Breast epithelium (tissue), 4 donors: ENCODE measurements around the gene IL18BP. TPM values are rescaled to one million over a fixed set of nuclear protein-coding genes. Genes with fewer than 3 reads are reported as not detected.

Experiments
- DNase-seq, 2 donors: peaks; one replicate each; pipeline ENCODE4 v3.0.0-alpha.2; 2019; ENCODE audit warnings: low spot score in 2 of 2
- H3K27ac ChIP-seq, 2 donors: fragments of 200-600 bp; sonication (generic) in 1 of 2; one replicate each; pipeline ENCODE4 v1.5.1; 2016 to 2019; ENCODE audit warnings: mild to moderate bottlenecking in 1 of 2
- H3K27me3 ChIP-seq, 2 donors: fragments of 200-600 bp; sonication (generic) in 1 of 2; one replicate each; pipeline versions ENCODE4 v1.5.1 to v1.6.0; 2017 to 2019; ENCODE audit warnings: control low read depth in 1 of 2, mild to moderate bottlenecking in 1 of 2
- H3K36me3 ChIP-seq: fragments of 200-600 bp; one replicate; pipeline ENCODE4 v1.5.1; 2019
- H3K4me1 ChIP-seq, 2 donors: fragments of 200-600 bp; sonication (generic); one replicate each; pipeline ENCODE4 v1.5.1; 2016 to 2019; ENCODE audit warnings: control low read depth in 1 of 2
- H3K4me3 ChIP-seq, 3 donors: fragments of 200-600 bp; sonication (generic); 1 replicate in 2 of 3; 2 replicates in 1 of 3; pipeline ENCODE4 v1.5.1; 2016 to 2019; ENCODE audit warnings: mild to moderate bottlenecking in 3 of 3, moderate library complexity in 2 of 3
- H3K9me3 ChIP-seq, 2 donors: fragments of 200-600 bp; sonication (generic) in 1 of 2; one replicate each; pipeline ENCODE4 v1.5.1; 2016 to 2019; ENCODE audit warnings: control low read depth in 1 of 2
- POLR2A ChIP-seq: fragments of 450-650 bp; IDR thresholded peaks from one replicate; pipeline ENCODE4 v1.6.1; 2016; ENCODE audit warnings: antibody characterized with exemption, mild to moderate bottlenecking, moderate library complexity
- POLR2AphosphoS5 ChIP-seq, 3 donors: sonication (generic); formaldehyde crosslinking; IDR thresholded peaks; one replicate each; pipeline ENCODE4 v1.6.1; 2017; ENCODE audit warnings: antibody characterized with exemption in 3 of 3
- intact Hi-C: fragments of 100-400 bp; cut with DNase I; formaldehyde crosslinking; loops from one replicate; pipeline ENCODE4 v1.15.1; 2023; ENCODE audit warnings: low total_unique reads
- total RNA-seq, 3 donors: library from RNA; depleted of rRNA; stranded (reverse); fragments of >200 nt; gene quantifications; one replicate each; pipeline ENCODE4 v1.1.0, GENCODE V29; 2016
- TF ChIP-seq, protein P1 (sequence below), 3 donors: fragments of 450-650 bp; IDR thresholded peaks; one replicate each; pipeline ENCODE4 v1.5.1; 2016 to 2017; ENCODE audit warnings: antibody characterized with exemption in 3 of 3, mild to moderate bottlenecking in 3 of 3, moderate library complexity in 3 of 3

IL18BP gene
- total RNA-seq, 3 donors from 2014 or later: 2.6 to 10.4 (median 10.2) TPM

DNA sequence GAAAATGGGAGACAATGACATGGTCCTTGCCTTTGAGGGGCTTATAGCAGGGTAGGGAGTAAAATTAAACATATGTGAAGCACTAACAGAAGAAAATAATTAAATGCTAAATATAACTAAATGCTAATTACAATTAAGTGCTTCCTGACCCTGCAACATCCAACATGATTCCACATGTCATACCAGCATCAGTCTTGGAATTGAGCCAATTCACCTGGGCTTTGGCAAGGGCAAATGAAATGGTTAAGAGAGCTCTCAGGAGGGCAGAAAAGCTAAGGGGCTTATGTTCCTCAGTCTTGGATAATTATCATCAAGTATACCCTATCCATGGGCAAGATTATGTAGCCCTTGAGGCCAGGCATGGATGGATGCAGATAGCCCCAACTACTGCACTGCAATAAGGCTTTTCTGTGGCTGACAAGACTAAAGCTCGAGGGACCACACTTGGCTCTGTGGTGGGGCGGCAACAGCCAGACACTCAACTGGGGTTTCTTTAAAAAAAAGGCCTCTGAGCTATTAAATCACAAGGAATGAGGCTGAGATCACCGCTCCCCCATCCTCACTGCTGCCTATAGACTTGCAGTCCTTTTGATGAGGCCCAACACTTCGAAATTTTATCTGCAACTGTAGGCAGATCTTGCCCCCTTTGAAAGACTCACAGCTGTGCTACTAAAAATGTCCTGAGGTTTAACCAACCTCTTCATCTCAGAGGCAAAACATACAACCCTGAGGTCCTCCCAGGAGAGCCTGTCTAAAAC is 39.0 kb downstream of the IL18BP start:
- Histone ChIP-seq H3K27me3 (no peaks in the 10 kb centered on the region), H3K9me3 (no peaks in the 10 kb centered on the region), H3K27ac (peak overlapping the region; percentile 99), H3K4me3 (peak overlapping the region; percentile 56 to 71 (median 68)), H3K36me3 (peaks cover 3% of the 10 kb centered on the region), H3K4me1 (peaks cover 2 to 21% of the 10 kb centered on the region in 2 donors)
- DNase-seq: no peak
- intact Hi-C loops: no loop called here
- TF ChIP-seq, protein P1, sequence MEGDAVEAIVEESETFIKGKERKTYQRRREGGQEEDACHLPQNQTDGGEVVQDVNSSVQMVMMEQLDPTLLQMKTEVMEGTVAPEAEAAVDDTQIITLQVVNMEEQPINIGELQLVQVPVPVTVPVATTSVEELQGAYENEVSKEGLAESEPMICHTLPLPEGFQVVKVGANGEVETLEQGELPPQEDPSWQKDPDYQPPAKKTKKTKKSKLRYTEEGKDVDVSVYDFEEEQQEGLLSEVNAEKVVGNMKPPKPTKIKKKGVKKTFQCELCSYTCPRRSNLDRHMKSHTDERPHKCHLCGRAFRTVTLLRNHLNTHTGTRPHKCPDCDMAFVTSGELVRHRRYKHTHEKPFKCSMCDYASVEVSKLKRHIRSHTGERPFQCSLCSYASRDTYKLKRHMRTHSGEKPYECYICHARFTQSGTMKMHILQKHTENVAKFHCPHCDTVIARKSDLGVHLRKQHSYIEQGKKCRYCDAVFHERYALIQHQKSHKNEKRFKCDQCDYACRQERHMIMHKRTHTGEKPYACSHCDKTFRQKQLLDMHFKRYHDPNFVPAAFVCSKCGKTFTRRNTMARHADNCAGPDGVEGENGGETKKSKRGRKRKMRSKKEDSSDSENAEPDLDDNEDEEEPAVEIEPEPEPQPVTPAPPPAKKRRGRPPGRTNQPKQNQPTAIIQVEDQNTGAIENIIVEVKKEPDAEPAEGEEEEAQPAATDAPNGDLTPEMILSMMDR (IDR thresholded peaks at IDR 0.05): no peak
- TF ChIP-seq POLR2A (no peak), POLR2AphosphoS5 (IDR thresholded peaks at IDR 0.05) (no peak)

DNA sequence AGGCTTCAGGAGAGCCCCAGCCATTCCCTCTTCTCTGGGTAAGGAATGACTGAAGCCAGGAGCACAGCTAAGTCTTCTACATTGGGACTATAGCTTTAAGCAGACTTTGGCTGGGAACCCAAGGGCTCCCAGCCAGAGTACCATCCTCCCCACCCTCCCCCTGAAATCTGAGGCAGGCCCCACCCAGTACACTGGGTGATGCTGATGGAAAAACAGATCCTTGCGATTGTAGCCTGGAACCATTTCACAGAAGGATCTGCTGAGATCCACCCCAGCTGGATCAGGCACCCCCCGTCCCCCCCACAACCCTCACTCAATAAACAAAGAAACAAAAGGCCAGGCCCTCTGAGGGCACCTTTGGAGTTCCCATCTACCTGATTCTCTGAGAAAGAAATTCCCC is 39.8 kb downstream of the IL18BP start:
- Histone ChIP-seq H3K36me3 (no peaks in the 10 kb centered on the region), H3K9me3 (no peaks in the 10 kb centered on the region), H3K4me3 (peak overlapping the region; percentile 56 to 71 (median 68)), H3K27ac (peak overlapping the region; percentile 99), H3K4me1 (peaks cover 4 to 21% of the 10 kb centered on the region in 2 donors), H3K27me3 (no peaks in the 10 kb centered on the region)
- peak; percentile 58 to 65 for DNase-seq
- peak; percentile 27 to 59 (median 34) for TF ChIP-seq POLR2AphosphoS5 (IDR thresholded peaks at IDR 0.05)
- TF ChIP-seq POLR2A: no peak
- intact Hi-C loops: no loop called here

DNA sequence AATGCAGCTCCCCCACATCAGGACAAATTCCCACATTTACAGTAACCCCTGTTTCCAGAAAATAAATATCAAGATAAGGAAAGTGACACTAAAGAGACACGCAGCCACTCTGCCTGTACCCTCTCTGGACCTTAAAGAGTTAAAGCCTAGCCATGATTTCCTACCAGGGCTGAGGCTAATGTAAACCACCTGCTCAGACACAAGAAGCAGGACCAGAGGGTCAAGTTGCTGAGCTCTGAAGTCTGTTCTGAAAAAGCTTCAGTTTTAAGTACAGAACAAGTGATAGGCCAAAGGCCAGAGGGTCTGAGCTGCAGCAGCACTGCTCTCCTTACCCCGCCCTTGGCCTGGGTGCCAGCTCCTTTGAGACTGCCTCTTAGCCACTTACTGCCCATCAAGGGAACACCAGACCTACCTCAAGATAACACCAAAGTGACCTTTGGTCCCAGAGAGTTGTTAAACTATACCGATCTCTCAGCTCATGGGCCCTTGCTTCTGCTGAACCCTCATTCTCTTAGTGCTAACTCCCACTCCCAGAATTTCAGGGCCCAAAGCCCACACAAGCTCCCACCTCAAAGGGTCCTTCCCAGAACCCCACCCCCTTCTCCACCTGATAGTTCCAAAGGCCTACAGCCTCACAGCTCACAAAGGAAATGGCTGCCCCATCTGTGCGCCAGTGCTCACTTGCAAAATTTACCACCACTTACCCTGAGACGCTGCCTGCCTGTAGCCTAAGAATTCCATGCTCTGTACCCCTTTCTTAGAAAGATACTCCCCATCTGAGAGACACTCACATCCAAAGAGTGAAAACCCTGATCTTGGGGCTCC is 40.5 kb downstream of the IL18BP start:
- Histone ChIP-seq H3K27ac (peak overlapping the region; percentile 99), H3K27me3 (no peaks in the 10 kb centered on the region), H3K9me3 (no peaks in the 10 kb centered on the region), H3K4me3 (peak overlapping the region; percentile 56 to 71 (median 68)), H3K36me3 (no peaks in the 10 kb centered on the region), H3K4me1 (peaks cover 4 to 21% of the 10 kb centered on the region in 2 donors)
- intact Hi-C loops: no loop called here
- no peak for TF ChIP-seq POLR2AphosphoS5 (IDR thresholded peaks at IDR 0.05)
- no peak for TF ChIP-seq POLR2A
- TF ChIP-seq, protein P1 (IDR thresholded peaks at IDR 0.05): no peak
- DNase-seq: no peak

DNA sequence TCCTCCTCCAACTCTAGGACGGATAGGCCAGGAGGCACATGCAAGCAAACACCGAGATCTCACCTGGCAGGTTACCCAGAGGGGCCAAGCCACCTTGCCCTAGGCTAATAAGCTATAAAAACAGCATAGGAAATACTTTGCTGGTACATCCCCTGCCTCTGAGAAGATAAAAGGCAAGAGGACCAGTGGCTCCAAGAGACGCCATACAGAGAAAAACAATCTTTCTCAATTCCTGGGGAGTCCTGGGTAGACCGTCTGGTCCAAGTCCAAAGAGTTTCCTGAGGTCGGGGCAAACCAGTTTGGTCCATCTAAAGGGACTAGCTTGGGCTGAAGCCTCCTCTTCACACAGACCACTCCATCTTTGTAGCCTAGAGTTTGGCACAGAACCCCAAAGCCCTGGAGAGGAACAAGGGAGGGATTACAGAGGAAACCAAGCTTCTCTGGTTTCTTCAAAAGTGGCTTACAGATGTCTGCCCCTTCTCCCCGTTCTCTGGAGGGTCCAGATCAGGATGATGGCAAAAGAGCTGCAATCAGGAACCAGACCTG is 41.2 kb downstream of the IL18BP start:
- Histone ChIP-seq H3K9me3 (no peaks in the 10 kb centered on the region), H3K4me3 (peak overlapping the region; percentile 56 to 71 (median 68)), H3K36me3 (no peaks in the 10 kb centered on the region), H3K27me3 (no peaks in the 10 kb centered on the region), H3K27ac (peak overlapping the region; percentile 99), H3K4me1 (peaks cover 4 to 21% of the 10 kb centered on the region in 2 donors)
- no peak for TF ChIP-seq POLR2AphosphoS5 (IDR thresholded peaks at IDR 0.05)
- peak in 1 of 2 donors; percentile 39 for DNase-seq
- intact Hi-C loops: no loop called here

DNA sequence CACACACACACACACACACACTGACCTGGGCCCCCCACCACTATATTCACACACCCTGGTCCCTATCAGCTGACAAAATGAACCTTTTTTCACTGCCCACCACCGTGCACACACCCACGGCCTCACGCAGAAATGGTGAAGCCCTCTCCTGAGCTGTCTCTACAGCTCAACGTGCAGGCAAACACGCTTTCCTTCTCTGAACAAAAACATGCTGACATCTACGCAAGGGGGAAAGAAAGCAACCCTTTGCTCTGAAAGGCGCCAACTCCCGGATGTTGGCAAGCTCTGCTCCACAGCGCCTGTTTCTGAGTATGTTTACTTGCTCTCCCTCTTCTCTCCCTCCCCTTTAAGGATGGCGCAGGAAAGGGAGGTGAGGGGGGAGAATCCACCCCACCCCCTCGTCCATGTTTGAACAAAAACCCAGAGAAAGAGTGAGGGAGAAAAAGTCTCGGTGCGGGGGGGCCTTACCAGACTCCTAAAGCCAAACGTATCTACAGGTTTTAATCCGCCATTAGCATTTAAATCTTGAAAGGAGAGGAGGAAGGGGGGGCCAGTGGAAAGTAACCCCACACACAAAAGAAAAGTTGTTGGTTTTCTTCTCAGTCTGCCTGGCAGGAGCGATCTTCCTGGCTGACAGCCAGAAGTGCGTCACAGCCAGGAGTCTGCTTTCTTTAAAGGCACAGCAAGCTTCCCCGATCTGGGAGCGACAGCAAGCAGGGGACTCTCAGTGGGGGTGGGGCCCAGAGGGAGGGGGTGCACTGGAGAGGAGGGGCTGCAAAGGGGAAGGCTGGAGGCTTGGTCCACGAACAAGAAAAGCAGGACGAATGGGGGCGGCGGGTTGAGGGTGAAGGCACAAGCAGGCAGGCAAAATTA is 42.0 kb downstream of the IL18BP start:
- Histone ChIP-seq H3K27me3 (no peaks in the 10 kb centered on the region), H3K4me1 (peaks cover 4 to 21% of the 10 kb centered on the region in 2 donors), H3K36me3 (no peaks in the 10 kb centered on the region), H3K9me3 (no peaks in the 10 kb centered on the region), H3K4me3 (peak overlapping the region; percentile 56 to 71 (median 68)), H3K27ac (peak overlapping the region; percentile 99)
- intact Hi-C loops: no loop called here
- TF ChIP-seq POLR2AphosphoS5 (IDR thresholded peaks at IDR 0.05) (peak; percentile 85 to 95 (median 92)), POLR2A (peak; percentile 27)
- TF ChIP-seq, protein P1 (IDR thresholded peaks at IDR 0.05): no peak
- DNase-seq: peak; percentile 94 to 95
